Esophagus muscularis mucosa (tissue), 4 donors: ENCODE measurements around the gene C5orf52. TPM values are rescaled to one million over a fixed set of nuclear protein-coding genes. Genes with fewer than 3 reads are reported as not detected.

Experiments
- DNase-seq: peaks from one replicate; pipeline ENCODE4 v3.0.0-alpha.2; 2017; ENCODE audit errors: extremely low spot score
- H3K27ac ChIP-seq, 4 donors: fragments of 200-600 bp; sonication (generic); replicated peaks in 1 of 4; 1 replicate in 3 of 4; 2 replicates in 1 of 4; pipeline ENCODE4 v1.5.1; 2016 to 2019; ENCODE audit warnings: mild to moderate bottlenecking in 1 of 4
- H3K27me3 ChIP-seq, 4 donors: fragments of 200-600 bp; sonication (generic); one replicate each; pipeline versions ENCODE4 v1.5.1 to v1.6.0; 2016 to 2019
- H3K36me3 ChIP-seq, 4 donors: fragments of 200-600 bp; sonication (generic); one replicate each; pipeline ENCODE4 v1.5.1; 2016 to 2019
- H3K4me1 ChIP-seq, 4 donors: fragments of 200-600 bp; sonication (generic); one replicate each; pipeline ENCODE4 v1.5.1; 2016 to 2019
- H3K4me3 ChIP-seq, 4 donors: fragments of 200-600 bp; sonication (generic); 1 replicate in 2 of 4; 2 replicates in 2 of 4; pipeline ENCODE4 v1.5.1; 2016 to 2019; ENCODE audit warnings: mild to moderate bottlenecking in 4 of 4, moderate library complexity in 1 of 4
- H3K9me3 ChIP-seq, 4 donors: fragments of 200-600 bp; sonication (generic); 1 replicate in 3 of 4; 2 replicates in 1 of 4; pipeline ENCODE4 v1.5.1; 2016 to 2019
- EP300 ChIP-seq: sonication (generic); formaldehyde crosslinking; IDR thresholded peaks from one replicate; pipeline ENCODE4 v1.6.1; 2017; ENCODE audit warnings: antibody characterized with exemption
- POLR2A ChIP-seq: fragments of 450-650 bp; IDR thresholded peaks from one replicate; pipeline ENCODE4 v1.6.1; 2017; ENCODE audit warnings: antibody characterized with exemption, moderate library complexity, mild to moderate bottlenecking, low read depth
- POLR2AphosphoS5 ChIP-seq, 2 donors: sonication (generic); formaldehyde crosslinking; IDR thresholded peaks; one replicate each; pipeline ENCODE4 v1.6.1; 2017; ENCODE audit warnings: antibody characterized with exemption in 2 of 2
- WGBS: methylation state at CpG from one replicate; pipeline ENCODE4 v1.1.5; 2018; 5-methylcytosine and 5-hydroxymethylcytosine counted together
- intact Hi-C: fragments of 100-400 bp; cut with DNase I; formaldehyde crosslinking; loops from one replicate; pipeline ENCODE4 v1.15.1; 2023
- total RNA-seq, 4 donors: library from RNA; depleted of rRNA; stranded (reverse); fragments of >200 nt; gene quantifications; one replicate each; pipeline versions ENCODE4 v1.1.0 to v1.2.1, GENCODE V29; 2016
- TF ChIP-seq, protein P1 (sequence below), 3 experiments: fragments of 200-600 bp in 2 of 3; fragments of 450-650 bp in 1 of 3; sonication (generic) in 2 of 3; IDR thresholded peaks; one replicate each; pipeline ENCODE4 v1.5.1; 2017 to 2019; ENCODE audit warnings: antibody characterized with exemption in 3 of 3, mild to moderate bottlenecking in 2 of 3, moderate library complexity in 1 of 3

Gene C5orf52
- total RNA-seq, 4 donors from 2014 or later, result not detected

GRCh38 chr5:157651623-157652376 lies 19.5 kb upstream of the C5orf52 start:
- intact Hi-C loops, result loop anchor here (10.0 kb wide), 1 partner anchor 67 kb away; no protein-coding TSS in a partner anchor
- 35% methylated on average over 32 of the region's 63 CpGs for WGBS
- no peaks in the 10 kb centered on the region for H3K9me3 ChIP-seq
- no peak for DNase-seq
- no peaks in the 10 kb centered on the region for H3K27me3 ChIP-seq
- H3K4me3 ChIP-seq, result peak overlapping the region; percentile 56 to 67 (median 60)
- no peaks in the 10 kb centered on the region for H3K36me3 ChIP-seq
- TF ChIP-seq POLR2AphosphoS5 (IDR thresholded peaks at IDR 0.05) (peak; percentile 21 to 33), POLR2A (no peak), EP300 (no peak)
- TF ChIP-seq, protein P1, sequence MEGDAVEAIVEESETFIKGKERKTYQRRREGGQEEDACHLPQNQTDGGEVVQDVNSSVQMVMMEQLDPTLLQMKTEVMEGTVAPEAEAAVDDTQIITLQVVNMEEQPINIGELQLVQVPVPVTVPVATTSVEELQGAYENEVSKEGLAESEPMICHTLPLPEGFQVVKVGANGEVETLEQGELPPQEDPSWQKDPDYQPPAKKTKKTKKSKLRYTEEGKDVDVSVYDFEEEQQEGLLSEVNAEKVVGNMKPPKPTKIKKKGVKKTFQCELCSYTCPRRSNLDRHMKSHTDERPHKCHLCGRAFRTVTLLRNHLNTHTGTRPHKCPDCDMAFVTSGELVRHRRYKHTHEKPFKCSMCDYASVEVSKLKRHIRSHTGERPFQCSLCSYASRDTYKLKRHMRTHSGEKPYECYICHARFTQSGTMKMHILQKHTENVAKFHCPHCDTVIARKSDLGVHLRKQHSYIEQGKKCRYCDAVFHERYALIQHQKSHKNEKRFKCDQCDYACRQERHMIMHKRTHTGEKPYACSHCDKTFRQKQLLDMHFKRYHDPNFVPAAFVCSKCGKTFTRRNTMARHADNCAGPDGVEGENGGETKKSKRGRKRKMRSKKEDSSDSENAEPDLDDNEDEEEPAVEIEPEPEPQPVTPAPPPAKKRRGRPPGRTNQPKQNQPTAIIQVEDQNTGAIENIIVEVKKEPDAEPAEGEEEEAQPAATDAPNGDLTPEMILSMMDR (IDR thresholded peaks at IDR 0.05), result peak; percentile 35 to 48 (median 45)
- H3K27ac ChIP-seq, result peak overlapping the region in 1 of 4 donors; percentile 17
- peaks cover 4 to 12% (median 9%) of the 10 kb centered on the region in 4 donors for H3K4me1 ChIP-seq

DNA sequence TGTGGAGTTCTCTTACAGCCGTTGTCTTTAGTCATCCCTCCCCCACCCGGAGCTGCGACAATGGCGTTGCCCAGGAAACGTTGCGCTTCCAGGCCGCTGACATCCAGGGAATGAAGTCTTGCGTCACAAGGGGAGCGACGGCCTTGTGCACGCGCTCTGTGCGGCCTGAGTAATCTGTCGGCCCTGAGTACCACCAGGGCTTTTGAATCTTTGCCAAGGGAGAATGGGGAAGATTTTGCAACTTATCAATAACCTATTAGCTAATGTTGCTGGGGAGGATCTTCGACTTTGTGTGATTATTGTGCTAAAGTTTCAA lies 19.0 kb upstream of the C5orf52 start, which contains the start of gene SOX30:
SOX30 (minus strand) TSS at position 62 of the 316 bp plus-strand sequence. CDS start 360 bp downstream, outside the sequence.
- no peaks in the 10 kb centered on the region for H3K36me3 ChIP-seq
- intact Hi-C loops, result loop anchor here (10.0 kb wide), 1 partner anchor 68 kb away; no protein-coding TSS in a partner anchor
- 92% methylated on average over 15 of the region's 15 CpGs for WGBS
- no peaks in the 10 kb centered on the region for H3K27me3 ChIP-seq
- H3K27ac ChIP-seq, result peak within 1 kb of the TSS in 1 of 4 donors; percentile 17
- H3K4me3 ChIP-seq, result peak within 1 kb of the TSS; percentile 56 to 67 (median 60)
- DNase-seq, result no peak
- TF ChIP-seq, protein P1 (IDR thresholded peaks at IDR 0.05), result no peak
- TF ChIP-seq EP300 (no peak), POLR2A (no peak), POLR2AphosphoS5 (IDR thresholded peaks at IDR 0.05) (no peak)
- H3K4me1 ChIP-seq, result peaks cover 4 to 12% (median 9%) of the 10 kb centered on the region in 4 donors
- H3K9me3 ChIP-seq, result no peaks in the 10 kb centered on the region

DNA sequence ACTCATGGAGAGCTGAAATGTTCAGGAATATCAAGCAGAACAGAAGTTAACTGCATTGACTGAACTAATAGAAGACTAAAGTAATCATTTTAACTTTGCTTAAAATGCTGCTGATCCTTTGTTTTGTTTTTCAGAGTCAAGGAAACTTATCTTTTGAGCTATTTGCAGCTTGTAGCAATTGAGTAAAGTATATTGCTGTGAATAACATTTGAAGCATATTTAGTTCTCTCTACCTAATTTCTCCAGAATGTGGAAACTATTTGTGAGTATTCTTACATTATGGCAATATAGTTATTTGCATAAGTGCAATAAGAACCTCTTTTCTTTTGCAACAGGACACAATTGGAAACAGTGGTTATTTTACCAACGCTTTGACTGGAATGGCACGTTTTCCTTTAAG lies 13.8 kb upstream of the C5orf52 start:
- intact Hi-C loops, result loop anchor here (10.0 kb wide), 1 partner anchor 73 kb away; no protein-coding TSS in a partner anchor
- no peak for DNase-seq
- TF ChIP-seq POLR2A (no peak), POLR2AphosphoS5 (IDR thresholded peaks at IDR 0.05) (no peak), EP300 (no peak)
- TF ChIP-seq, protein P1 (IDR thresholded peaks at IDR 0.05), result no peak
- H3K27ac ChIP-seq, result no peak overlapping the region
- no peaks in the 10 kb centered on the region for H3K4me1 ChIP-seq
- no peaks in the 10 kb centered on the region for H3K27me3 ChIP-seq
- H3K4me3 ChIP-seq, result no peak overlapping the region
- peaks cover 0 to 7% (median 2%) of the 10 kb centered on the region in 4 donors for H3K9me3 ChIP-seq
- 79% methylated on average over 2 of the region's 2 CpGs for WGBS
- no peaks in the 10 kb centered on the region for H3K36me3 ChIP-seq

DNA sequence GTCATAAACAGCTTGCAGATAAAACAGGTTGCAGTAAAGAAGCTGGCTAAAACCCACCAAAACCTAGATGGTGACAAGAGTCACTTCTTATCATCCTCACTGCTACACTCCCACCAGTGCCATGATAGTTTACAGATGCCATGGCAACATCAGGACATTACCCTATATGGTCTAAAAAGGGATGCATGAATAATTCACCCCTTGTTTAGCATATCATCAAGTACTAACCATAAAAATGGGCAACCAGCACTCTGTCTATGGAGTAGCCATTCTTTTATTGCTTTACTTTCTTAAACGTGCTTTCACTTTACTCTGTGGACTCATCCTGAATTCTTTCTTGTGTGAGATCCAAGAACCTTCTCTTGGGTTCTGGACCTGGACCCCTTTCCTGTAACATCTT lies 12.4 kb upstream of the C5orf52 start:
- Histone ChIP-seq H3K4me3 (no peak overlapping the region), H3K4me1 (no peaks in the 10 kb centered on the region), H3K9me3 (peaks cover 0 to 7% (median 2%) of the 10 kb centered on the region in 4 donors), H3K36me3 (no peaks in the 10 kb centered on the region), H3K27ac (no peak overlapping the region), H3K27me3 (no peaks in the 10 kb centered on the region)
- no peak for DNase-seq
- 83% methylated on average over 1 of the region's 1 CpG for WGBS
- intact Hi-C loops, result loop anchor here (10.0 kb wide), 1 partner anchor 74 kb away; no protein-coding TSS in a partner anchor
- TF ChIP-seq EP300 (no peak), POLR2A (no peak), POLR2AphosphoS5 (IDR thresholded peaks at IDR 0.05) (no peak)
- TF ChIP-seq, protein P1 (IDR thresholded peaks at IDR 0.05), result no peak
